Erythroblast (primary cell): ENCODE data around the gene RFFL.

ENCODE experiments used
- GATA1 ChIP-seq: IDR thresholded peaks from 2 replicates; pipeline ENCODE4 v1.6.1; 2011; ENCODE audit warnings: low read depth, mild to moderate bottlenecking, control low read depth, low read length, moderate library complexity
- POLR2A ChIP-seq: IDR thresholded peaks from 2 replicates; pipeline ENCODE4 v1.6.1; 2011; ENCODE audit warnings: mild to moderate bottlenecking, low read length

- TF ChIP-seq POLR2A (no peak), GATA1 (no peak)
These were observed 62.0 kb downstream of the RFFL start for GRCh38 chr17:35001549-35001948.
